Neutrophil (primary cell): Measurements from ENCODE around the gene GRID2IP.
"Not testable (repeated sequence)": the region's sequence is repeated elsewhere in the genome, so short reads cannot be mapped to it uniquely, and the experiment has no call there.

Experiments
- H3K27ac ChIP-seq: fragments of 200-600 bp; sonication (generic); 2 replicates; pipeline ENCODE4 v1.5.1; 2016; ENCODE audit warnings: mild to moderate bottlenecking, moderate library complexity
- H3K27me3 ChIP-seq: fragments of 200-600 bp; sonication (generic); 2 replicates; pipeline ENCODE4 v1.6.0; 2016; ENCODE audit warnings: mild to moderate bottlenecking
- H3K36me3 ChIP-seq: fragments of 200-600 bp; sonication (generic); 2 replicates; pipeline ENCODE4 v1.5.1; 2017
- H3K4me1 ChIP-seq, 2 experiments: fragments of 200-600 bp in 1 of 2; sonication (generic) in 1 of 2; 1 replicate in 1 of 2; 2 replicates in 1 of 2; pipeline versions ENCODE4 v1.5.1 to v1.6.1; 2013 to 2016; ENCODE audit warnings: low read depth in 1 of 2, low read length in 1 of 2, mild to moderate bottlenecking in 1 of 2, moderate library complexity in 1 of 2; ENCODE audit not compliant: control insufficient read depth in 1 of 2, insufficient read depth in 1 of 2
- H3K4me3 ChIP-seq, 2 experiments: fragments of 200-600 bp in 1 of 2; sonication (generic) in 1 of 2; 1 replicate in 1 of 2; 2 replicates in 1 of 2; pipeline ENCODE4 v1.5.1; 2013 to 2016; ENCODE audit warnings: low read depth in 1 of 2, low read length in 1 of 2, mild to moderate bottlenecking in 1 of 2, moderate library complexity in 1 of 2
- H3K9me3 ChIP-seq: fragments of 200-600 bp; sonication (generic); 2 replicates; pipeline ENCODE4 v1.5.1; 2016
- TF ChIP-seq, protein P1 (sequence below): fragments of 200-600 bp; sonication (generic); IDR thresholded peaks from 2 replicates; pipeline ENCODE4 v1.5.1; 2016; ENCODE audit warnings: antibody characterized with exemption

The GRID2IP gene

DNA sequence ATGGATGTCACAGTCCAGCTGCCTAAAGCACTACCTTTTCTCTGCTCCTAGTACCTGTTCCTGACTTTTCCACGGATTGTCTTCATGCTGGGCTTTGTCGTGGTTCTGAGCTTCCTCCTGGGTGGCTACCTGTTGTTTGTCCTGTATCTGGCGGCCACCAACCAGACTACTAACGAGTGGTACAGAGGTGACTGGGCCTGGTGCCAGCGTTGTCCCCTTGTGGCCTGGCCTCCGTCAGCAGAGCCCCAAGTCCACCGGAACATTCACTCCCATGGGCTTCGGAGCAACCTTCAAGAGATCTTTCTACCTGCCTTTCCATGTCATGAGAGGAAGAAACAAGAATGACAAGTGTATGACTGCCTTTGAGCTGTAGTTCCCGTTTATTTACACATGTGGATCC, 37.3 kb upstream of the GRID2IP start:
- peaks cover 16 to 27% of the 10 kb centered on the region in 2 experiments for H3K4me1 ChIP-seq
- H3K27ac ChIP-seq = no peak overlapping the region
- TF ChIP-seq, protein P1, sequence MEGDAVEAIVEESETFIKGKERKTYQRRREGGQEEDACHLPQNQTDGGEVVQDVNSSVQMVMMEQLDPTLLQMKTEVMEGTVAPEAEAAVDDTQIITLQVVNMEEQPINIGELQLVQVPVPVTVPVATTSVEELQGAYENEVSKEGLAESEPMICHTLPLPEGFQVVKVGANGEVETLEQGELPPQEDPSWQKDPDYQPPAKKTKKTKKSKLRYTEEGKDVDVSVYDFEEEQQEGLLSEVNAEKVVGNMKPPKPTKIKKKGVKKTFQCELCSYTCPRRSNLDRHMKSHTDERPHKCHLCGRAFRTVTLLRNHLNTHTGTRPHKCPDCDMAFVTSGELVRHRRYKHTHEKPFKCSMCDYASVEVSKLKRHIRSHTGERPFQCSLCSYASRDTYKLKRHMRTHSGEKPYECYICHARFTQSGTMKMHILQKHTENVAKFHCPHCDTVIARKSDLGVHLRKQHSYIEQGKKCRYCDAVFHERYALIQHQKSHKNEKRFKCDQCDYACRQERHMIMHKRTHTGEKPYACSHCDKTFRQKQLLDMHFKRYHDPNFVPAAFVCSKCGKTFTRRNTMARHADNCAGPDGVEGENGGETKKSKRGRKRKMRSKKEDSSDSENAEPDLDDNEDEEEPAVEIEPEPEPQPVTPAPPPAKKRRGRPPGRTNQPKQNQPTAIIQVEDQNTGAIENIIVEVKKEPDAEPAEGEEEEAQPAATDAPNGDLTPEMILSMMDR = no peak
- H3K9me3 ChIP-seq = no peaks in the 10 kb centered on the region
- H3K36me3 ChIP-seq = peaks cover 27% of the 10 kb centered on the region
- no peaks in the 10 kb centered on the region for H3K27me3 ChIP-seq
- H3K4me3 ChIP-seq = no peak overlapping the region

- peaks cover 38% of the 10 kb centered on the region for H3K36me3 ChIP-seq
- H3K4me1 ChIP-seq = peaks cover 8 to 15% of the 10 kb centered on the region in 2 experiments
- H3K27me3 ChIP-seq, H3K27ac ChIP-seq, H3K9me3 ChIP-seq, H3K4me3 ChIP-seq: not testable (repeated sequence)
Measured at GRCh38 chr7:6585746-6586432, 34.6 kb upstream of the GRID2IP start.

GRCh38 chr7:6579446-6579845, 28.2 kb upstream of the GRID2IP start:
- Histone ChIP-seq H3K36me3 (peaks cover 39% of the 10 kb centered on the region), H3K4me3 (no peak overlapping the region), H3K27me3 (no peaks in the 10 kb centered on the region), H3K27ac (no peak overlapping the region), H3K4me1 (peaks cover 0 to 5% of the 10 kb centered on the region in 2 experiments), H3K9me3 (no peaks in the 10 kb centered on the region)
- TF ChIP-seq, protein P1 = no peak

GRCh38 chr7:6578114-6579084, 27.1 kb upstream of the GRID2IP start:
- Histone ChIP-seq H3K9me3 (no peaks in the 10 kb centered on the region), H3K27ac (peak overlapping the region; percentile 77), H3K27me3 (no peaks in the 10 kb centered on the region), H3K36me3 (peaks cover 33% of the 10 kb centered on the region), H3K4me1 (peaks cover 0 to 5% of the 10 kb centered on the region in 2 experiments), H3K4me3 (no peak overlapping the region)
- TF ChIP-seq, protein P1 = no peak

DNA sequence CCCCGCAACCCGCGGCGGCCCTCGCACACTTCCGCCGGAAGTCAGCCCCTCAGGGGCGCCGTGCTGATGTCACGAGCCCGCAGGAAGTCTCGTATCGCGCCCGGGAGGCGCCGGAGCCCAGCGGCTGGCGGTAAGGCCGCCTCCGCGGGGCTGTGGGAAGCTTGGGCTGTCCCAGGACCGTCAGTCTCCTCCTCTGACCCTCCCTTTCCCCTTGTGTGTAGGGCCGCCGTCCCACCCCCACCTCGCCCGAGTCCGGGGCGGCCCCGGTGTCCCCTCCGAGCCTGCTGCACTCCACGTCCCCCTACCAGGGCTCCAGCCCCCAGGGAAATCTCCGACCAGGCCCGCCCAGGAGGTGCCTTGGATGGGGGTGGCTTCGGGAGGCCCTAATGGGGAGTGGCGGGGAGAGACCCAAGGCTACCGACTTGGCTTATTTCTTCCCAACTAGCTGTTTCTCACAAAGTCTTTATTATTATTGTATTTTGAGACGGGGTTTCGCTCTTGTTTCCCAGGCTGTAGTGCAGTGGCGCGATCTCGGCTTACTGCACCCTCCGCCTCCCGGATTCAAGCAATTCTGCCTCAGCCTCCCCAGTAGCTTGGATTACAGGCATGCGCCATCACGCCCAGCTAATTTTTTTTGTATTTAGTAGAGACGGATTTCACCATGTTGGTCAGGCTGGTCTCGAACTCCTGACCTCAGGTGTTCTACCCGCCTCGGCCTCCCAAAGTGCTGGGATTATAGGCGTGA, 26.3 kb upstream of the GRID2IP start, which contains the start of gene ZDHHC4:
Gene ZDHHC4 (plus strand): TSS at position 86 of the 745 bp plus-strand sequence. CDS start 3,108 bp downstream, outside the sequence.
- Histone ChIP-seq H3K27ac (peak within 1 kb of the TSS; percentile 77), H3K9me3 (no peaks in the 10 kb centered on the region), H3K36me3 (peaks cover 24% of the 10 kb centered on the region), H3K27me3 (no peaks in the 10 kb centered on the region), H3K4me3 (peak within 1 kb of the TSS; percentile 62 to 69), H3K4me1 (peaks cover 0 to 5% of the 10 kb centered on the region in 2 experiments)
- TF ChIP-seq, protein P1 = no peak

DNA sequence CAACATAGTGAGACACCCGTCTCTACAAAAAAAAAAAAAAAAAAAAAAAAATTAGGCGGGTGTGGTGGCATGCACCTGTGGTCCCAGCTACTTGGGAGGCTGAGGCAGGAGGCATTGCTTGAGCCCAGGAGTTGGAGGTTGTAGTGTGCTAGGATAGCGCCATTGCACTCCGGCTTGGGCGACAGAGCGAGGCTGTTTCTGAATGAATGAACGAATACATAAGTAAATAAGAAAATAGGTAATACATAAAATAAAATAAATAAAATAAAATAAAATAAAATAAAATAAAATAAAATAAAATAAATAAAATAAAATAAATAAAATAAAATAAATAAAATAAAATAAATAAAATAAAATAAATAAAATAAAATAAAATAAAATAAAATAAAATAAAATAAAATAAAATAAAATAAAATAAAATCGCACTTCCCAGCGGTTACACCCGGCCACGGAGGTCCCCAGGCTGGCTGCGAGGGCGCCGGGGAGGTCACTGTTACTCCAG, 25.7 kb upstream of the GRID2IP start:
- not testable (repeated sequence) for H3K9me3 ChIP-seq, H3K27me3 ChIP-seq, H3K4me1 ChIP-seq
- Histone ChIP-seq H3K36me3 (peaks cover 18% of the 10 kb centered on the region), H3K27ac (peak overlapping the region; percentile 77), H3K4me3 (peak overlapping the region; percentile 62 to 69)
